NCI-H1930 (cell line): ENCODE results near the gene RNF223.
"Not testable (repeated sequence)": the region's sequence is repeated elsewhere in the genome, so short reads cannot be mapped to it uniquely, and the experiment has no call there.

Source experiments
- DNase-seq, 2 experiments: peaks; one replicate each; lab custom pipeline; 2025; lab: John Stamatoyannopoulos, UW

Gene RNF223

GRCh38 chr1:1109743-1110142 lies 35.6 kb upstream of the RNF223 start:
- no peak for DNase-seq

- no peak for DNase-seq
These were observed 32.6 kb upstream of the RNF223 start for GRCh38 chr1:1106510-1107221.

- DNase-seq = not testable (repeated sequence)
These were observed 30.0 kb upstream of the RNF223 start for GRCh38 chr1:1104152-1104551.

GRCh38 chr1:1101503-1101902 lies 27.4 kb upstream of the RNF223 start:
- no peak for DNase-seq

- no peak for DNase-seq
These were observed 26.2 kb upstream of the RNF223 start for GRCh38 chr1:1100296-1100695.

GRCh38 chr1:1099506-1100183 lies 25.5 kb upstream of the RNF223 start:
- DNase-seq = no peak

- DNase-seq = no peak
These were observed 24.7 kb upstream of the RNF223 start for GRCh38 chr1:1098681-1099421.

GRCh38 chr1:1096136-1096535 lies 22.0 kb upstream of the RNF223 start:
- not testable (repeated sequence) for DNase-seq

GRCh38 chr1:1094981-1095380 lies 20.9 kb upstream of the RNF223 start:
- DNase-seq = no peak

GRCh38 chr1:1093610-1093943 lies 19.5 kb upstream of the RNF223 start:
- no peak for DNase-seq

GRCh38 chr1:1092894-1093609 lies 18.9 kb upstream of the RNF223 start:
- DNase-seq = no peak

GRCh38 chr1:1092149-1092855 lies 18.2 kb upstream of the RNF223 start:
- DNase-seq = no peak

GRCh38 chr1:1091344-1092148 lies 17.4 kb upstream of the RNF223 start:
- no peak for DNase-seq

GRCh38 chr1:1090424-1091343 lies 16.6 kb upstream of the RNF223 start:
- DNase-seq = no peak

GRCh38 chr1:1089731-1090423 lies 15.8 kb upstream of the RNF223 start:
- DNase-seq = no peak

- DNase-seq = no peak
These were observed 14.9 kb upstream of the RNF223 start for GRCh38 chr1:1088801-1089680.

GRCh38 chr1:1088029-1088800 lies 14.1 kb upstream of the RNF223 start:
- DNase-seq = no peak
